HG03469 (cell line): ENCODE measurements around the gene KDM4C.

ENCODE experiments used
- ATAC-seq: cut with Tn5 transposase; IDR thresholded peaks from one replicate; pipeline ENCODE4 v1.9.1; 2021; ENCODE audit warnings: mild to moderate bottlenecking, moderate library complexity, moderate number of reproducible peaks; ENCODE audit not compliant: unreplicated experiment

KDM4C gene

DNA sequence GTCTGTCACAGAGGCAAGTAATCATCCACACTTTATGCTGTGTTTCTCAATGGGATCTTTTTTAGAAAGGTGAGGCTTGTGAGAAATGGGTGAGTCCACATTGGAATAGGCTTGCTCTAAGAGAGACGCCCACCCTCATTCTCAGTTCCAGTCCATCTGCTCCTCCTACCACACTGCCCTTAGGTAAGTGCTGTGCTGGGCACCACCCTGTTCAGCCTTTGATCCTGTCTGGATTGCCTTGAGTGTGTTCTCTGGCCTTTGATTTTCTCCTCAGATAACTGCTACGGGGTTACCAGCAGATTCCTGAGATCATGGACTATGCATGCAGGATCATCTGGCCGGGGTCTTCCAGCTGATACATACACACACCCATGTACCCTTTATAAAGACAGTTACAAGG, 328.6 kb downstream of the KDM4C start:
- no peak for ATAC-seq

DNA sequence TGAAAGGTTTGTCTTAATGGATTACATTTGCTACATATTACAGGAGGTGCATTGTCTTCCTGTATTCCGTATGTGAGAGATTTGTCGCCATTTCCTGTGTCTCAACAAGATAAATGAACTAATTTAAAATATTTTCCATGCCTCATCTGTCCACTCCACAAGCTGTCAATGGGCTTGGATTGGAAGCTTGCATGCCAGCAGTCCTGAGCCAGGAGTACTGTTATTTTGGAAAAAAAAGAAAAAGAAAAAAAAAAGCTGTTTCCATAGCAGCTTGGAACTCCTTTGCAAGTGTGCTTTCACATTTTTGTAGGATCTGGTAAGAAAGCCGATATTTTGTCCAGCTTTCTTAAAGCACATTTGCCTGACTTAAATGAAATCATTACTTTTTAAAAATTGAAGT, 330.8 kb downstream of the KDM4C start:
- no peak for ATAC-seq

DNA sequence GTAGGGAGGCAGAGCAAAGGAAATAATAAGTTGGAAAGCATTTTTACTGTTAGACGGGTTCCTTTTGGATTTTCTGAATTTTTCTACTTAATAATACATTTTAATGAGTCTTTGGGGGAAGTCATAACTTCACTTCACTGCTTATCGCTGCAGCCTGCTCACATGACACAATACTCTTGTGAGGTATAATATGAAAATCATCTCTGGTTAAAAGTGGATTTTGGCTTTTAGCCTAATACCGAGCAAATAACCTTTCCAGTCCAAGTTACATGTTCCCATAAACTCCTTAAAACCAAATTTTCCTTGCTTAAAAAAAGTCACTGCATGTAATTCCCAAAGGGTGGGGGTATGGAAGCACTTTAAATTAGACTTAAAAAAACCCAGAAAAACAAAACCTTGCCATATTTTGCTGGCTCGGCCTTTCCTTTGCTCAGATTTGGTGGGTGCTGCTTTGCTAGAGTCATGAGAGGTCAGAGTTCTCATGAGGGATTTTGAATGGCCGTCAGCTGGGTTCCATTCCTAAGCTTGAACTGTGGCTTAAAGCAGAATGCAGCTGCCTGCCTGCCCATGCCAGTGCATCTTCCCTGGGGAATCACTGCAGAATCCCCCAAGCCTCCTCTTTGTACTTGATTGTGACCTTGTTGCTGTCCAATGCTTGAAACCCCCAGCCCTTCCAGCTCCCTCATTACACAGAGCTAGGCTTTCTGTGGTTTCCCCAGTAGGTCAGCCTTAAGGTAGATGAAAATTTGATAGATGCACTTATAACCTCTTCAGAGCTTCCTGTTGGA, 331.8 kb downstream of the KDM4C start:
- no peak for ATAC-seq

DNA sequence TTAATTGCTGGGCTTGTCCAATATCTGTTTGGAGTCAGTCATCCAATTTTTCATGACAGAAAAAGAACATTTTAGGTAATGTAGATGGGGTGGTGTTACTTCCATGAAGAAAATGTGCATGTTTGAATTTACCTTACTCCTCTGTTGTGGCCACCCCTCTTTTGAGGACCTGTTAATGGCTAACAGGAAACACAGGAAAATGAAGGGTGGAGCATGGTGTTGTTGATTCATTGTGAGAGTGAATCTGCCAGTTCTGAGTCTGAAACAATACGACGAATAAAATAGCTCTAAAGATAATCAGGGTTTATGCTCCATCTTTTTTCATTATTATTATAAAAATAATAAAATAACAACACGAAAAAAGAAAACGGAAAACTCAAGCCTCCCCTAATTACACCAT, 335.3 kb downstream of the KDM4C start:
- no peak for ATAC-seq

DNA sequence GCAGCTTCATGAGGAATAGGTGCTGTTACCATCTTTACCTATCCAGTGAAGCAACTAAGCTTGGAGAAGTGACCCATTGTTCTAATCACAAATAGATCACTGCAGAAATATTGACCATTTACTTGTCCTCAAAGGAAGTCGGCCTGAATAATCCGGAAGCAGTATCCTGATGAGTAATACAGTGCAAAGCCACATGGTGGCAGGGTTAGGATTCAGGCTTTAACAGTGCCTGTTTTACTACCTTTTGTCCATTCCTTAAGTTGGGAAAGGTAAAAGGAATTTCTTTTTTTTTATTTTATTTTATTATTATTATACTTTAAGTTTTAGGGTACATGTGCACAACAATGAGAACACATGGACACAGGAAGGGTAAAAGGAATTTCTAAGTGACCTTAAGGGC, 336.3 kb downstream of the KDM4C start:
- ATAC-seq, result no peak

DNA sequence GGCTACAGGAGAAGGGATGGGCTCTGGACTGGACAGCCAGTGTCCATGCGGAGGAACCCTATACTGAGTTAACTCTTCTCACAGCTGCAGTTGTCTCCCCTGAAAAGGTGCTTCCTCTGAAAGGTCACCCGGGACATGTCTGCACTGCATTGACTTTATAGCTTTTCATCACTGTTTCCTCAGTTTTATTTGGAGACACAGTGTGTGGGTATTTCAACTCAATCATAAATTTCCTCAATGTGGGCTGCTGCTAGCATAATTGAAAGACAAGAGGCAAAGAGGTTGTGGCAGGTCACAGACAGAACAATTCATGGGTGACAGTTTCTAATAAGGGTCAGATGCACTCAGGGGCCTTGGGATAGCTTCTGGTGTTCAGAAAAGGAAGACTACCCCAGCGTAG, 336.8 kb downstream of the KDM4C start:
- ATAC-seq, result no peak

DNA sequence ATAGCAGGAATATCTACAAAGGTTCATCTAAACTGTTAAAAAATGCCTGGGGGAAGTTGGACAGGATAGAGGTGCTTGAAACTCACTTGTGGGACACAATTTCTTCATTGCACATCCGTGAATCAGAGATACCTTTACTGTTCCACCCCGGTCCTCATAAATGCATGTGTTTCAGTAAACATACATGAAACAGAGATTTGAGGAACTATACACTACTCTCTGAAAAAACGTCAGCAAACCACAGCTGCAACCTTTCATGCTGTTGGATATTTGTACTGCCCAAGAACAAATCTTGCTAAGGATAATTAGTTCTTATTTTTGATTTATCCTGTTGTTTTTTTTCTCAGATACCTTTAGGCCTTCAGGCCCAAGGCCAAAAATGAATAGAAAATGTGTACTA, 337.3 kb downstream of the KDM4C start:
- peak; percentile 74 for ATAC-seq

DNA sequence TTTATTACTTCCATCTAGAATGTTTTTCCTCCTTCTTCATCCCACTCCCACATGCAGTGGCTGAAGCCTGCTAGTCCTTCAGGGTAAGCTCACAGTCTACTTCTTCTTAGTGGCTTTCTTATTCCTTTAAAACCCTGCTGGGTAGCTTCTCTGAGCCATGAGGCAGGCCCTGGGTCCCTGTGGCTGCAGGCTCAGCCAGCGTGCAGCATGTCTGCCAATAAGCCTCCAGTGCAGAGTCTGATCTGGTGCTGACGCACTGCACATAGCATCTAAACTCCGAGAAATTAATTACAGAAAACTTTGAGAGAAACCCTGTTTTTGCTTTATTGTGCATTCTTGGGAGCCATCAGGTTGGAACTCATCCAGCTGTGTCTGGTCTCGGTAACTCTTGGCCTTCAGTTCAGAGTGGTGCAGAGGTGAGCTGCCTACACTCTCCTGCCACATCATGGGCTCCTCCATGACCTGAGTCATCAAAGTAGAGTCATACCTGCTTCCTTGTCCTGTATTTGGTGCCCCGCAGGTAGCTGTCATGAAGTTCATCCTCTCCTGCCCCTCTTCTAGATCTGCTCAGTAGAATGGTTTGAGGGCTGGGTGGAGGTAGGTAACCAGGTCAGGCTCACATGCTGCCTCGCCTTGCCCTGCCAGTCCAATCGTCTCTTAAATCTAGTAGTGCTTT, 339.4 kb downstream of the KDM4C start:
- no peak for ATAC-seq

DNA sequence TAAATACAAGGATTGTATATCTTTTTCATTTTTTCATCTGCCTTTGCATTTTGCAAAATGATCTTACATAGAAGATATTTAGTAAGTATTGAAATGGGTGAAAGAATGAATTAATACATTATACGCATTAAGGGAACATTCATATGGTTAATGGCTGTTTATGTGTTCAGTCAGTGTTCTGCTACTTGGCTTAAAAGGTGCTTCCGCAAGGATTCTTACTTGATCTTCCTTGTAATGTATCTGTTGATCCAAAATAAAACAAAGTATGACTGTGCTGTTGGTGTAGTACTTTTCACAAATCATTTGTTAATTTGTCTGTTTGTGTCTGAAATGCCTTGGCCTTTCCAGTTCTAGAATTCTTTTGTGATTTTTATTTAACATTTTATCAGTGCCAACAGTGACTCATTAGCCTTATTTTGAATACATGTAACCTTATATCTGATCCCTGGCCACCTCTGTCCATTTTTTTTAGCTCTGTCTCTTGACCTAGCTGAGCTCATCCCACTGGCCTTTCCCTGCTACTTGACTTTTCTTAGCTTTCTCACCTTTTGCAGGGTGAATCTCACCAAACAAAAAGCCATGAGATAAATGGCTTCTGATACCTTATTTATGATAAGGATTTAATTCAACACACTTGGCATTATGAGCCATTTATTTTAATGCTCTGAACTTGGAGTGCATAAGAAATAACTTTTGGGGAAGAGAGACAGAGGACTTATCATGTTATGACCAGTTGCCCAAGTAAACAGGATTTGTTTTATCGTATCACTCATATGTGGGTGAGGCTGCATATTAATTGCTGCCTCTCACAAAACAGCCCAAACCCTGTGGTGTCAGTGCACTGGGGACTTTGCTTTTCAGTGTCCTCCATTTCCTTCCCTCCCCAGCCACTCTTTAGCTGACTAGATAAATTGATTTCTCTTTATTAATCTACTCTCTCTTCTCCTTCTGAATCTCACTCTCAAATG, 340.3 kb downstream of the KDM4C start:
- ATAC-seq, result no peak

DNA sequence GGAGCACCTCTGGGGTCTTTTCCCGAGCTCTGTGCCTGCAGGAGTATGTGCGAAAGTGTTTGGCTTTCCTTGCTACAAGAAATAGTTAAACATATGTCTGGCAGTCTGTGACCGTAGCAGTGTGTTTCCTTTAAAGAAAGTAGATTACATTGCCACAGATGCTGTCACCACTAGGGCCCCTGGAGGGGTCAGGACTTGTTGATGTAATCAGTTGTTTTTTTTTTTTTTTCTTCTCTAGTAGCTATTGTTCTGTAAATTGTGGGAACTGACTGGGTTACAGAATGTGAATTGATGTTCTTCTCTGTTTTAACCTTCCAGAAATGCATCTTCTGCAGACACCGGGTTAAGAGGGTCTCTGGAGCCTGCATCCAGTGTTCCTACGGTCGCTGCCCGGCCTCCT, 345.6 kb downstream of the KDM4C start:
- no peak for ATAC-seq

DNA sequence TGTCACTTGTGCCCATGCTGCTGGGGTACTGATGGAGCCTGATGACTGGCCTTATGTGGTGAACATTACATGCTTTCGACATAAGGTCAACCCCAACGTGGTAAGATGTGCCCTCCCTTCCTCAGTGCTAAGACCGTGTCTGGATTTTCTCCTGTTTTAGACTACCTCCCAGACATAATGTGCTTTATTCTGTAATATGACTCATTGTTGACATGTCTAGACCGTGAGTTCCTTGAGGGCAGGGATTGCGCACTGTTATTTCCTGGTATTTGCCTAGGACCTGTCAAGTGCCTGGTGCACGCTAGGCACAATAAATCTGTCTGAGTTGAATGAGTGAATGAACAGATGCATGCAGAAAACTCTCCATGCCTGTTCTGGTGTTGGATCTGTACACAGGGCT, 346.0 kb downstream of the KDM4C start:
- ATAC-seq, result no peak

DNA sequence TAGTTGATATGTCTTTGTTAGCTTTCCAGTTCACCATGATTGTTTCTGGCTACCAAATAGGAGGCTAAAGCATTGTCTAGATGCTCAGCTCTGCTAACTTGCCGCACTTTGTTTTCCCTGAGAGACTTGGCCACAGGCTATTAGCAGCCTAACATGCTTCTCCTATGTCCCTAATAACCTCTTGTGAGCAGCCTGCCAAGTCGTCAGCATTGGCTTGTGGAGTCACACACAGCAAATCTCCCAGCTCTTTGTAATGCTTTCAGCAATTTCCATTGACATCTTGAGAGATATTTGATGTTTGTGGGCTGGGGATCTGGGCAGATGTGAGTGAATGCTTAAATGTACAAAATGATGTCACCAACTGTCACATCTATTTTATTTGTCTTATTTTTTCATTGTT, 346.9 kb downstream of the KDM4C start:
- no peak for ATAC-seq

DNA sequence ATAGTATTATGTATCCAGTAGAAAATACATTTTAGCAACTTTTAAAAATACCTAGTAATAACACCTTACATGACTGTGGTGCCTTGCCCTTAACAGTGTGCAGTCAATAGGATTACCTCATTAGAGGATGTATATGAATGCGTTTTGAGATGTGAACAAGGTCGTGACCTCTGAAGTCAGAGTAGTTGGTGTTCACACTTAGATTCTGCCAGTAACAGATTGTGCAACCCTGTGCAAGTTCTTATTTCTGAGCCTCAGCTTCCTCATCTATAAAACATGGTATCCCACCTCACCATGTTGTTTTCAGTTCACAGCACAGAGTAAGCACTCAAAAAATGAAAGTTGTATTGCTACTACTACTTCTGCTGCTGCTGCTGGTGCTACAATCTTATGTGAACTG, 347.3 kb downstream of the KDM4C start:
- ATAC-seq, result no peak

DNA sequence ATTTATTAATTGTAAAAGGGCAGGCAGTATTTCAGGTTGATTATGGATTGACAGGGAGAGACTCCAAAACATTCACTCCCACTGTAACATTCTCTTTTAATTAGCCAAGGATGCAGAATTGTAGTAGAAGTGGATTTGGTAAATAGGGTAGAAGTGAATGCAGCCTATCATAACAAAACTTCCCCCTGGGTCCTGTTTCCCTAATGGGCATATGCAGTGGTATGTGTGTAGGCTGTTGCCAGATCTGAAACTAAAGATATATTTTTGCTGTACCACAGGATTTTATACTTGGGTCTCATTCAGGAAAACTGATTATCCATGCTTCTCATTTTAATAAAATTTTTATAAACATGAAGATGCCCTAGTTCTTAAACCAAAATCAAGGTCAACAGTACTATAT, 351.2 kb downstream of the KDM4C start:
- ATAC-seq, result no peak

DNA sequence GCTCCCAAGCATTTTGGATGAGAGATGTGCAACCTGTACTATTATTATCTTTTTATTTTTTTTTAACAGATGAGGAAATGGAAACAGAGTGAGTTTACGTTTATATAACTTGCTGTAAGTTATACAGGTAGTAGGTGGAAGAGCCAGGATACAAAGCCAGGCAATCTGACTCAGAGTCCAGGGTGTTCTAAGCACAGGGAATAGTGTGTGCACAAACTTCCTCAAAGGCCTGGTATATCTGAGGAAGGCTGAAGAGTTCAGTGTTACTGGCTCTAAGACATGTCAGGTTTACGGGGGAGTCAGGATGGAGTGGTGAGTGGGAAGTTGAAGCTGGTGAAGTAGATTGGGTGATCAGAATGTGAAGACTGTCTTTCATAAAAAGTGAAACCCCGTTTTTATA, 353.6 kb downstream of the KDM4C start:
- ATAC-seq, result no peak

DNA sequence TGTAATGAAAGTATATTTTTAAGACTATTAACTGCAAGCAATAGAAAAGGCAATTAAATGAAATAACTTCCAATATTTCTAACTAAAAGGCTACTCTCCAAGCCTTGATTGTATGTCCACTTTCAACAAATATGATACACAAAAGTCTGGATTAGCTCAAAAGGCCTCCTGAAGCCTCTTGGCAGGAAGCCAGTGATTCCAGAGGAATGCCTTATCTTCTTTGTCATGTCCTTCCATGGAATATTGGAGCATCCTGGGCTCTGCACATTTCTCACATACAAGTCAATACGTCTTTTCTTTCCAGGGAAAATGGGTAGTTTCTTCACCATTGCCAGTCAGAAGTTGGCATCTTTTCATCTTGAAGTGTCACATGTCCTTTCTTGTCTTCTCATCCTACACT, 357.8 kb downstream of the KDM4C start:
- no peak for ATAC-seq

DNA sequence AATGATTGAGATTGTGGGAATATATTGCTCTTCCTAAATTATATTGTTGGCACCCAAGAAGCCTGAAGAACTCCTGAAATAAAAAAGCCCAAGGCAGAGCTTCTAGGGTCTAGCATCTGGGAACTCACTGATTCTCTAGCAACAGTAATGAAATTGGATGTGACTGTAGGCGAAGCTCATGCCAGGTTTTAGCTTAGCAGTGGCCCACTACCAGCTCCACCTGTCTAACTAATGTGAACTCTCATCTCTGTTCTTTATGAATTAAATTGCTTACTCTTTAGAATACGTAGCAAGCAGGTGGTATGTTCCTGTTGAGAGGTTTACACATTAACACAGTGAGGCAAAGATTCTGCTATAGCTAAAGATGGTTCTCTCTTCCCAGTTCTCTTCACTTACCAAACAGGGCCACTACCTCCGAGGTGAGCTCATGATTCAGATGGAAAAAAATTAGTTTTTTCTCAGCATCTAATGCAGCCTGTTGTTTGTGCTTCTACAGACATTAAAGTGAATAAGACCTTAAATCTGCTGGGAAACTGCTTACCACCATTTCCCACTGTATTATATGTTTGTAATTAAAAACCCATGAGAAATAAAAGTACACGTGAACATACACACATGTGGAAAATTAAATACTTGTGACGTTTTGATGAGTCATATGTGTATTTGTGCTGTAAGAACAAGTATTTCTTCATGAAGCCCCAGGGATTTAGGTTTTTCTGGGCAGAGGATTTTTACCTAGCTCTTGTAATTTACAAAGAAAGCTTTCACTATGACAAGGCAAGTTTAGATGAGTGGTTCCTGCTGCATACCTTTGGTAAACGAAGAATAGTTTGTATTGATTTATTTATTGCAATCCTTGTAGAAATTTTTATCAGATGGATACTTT, 360.1 kb downstream of the KDM4C start:
- peak; percentile 53 for ATAC-seq

DNA sequence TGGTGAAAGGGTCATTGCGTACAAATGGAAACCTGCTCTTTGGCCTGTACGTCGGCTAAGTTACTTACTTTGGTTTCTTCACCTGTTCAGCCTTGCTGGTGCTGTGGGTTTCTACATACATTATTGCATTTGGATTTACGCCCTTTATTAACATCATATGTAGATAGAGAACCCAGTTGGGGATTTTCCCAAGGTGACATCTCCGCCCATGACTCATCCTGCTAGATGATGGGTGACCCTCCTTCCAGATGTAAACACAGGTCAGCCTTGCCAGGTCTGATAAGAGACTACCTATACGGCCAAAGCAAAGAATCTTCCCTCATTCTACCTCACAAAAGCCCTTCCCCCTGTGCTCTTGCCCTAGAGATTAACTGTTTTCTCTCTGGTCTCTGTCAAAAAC, 360.9 kb downstream of the KDM4C start:
- ATAC-seq, result no peak

DNA sequence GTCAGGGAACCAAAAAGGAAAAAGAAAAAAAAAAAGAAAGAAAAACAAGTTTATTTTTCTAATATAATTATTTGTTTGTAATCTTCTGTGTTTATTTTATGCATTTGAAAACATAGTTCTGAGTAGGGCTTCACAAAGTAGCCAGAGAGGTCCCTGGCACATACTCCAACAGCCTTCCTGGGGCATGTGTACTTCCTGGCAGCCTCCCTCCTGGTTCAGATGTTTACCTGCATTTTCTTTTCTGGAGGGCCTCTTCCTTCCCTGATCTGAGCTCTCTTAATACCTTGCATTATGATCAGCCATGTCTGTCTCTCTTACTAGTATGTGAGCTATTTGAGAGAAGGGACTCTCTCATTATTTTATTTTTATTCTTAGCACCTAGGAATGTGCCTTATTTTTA, 361.8 kb downstream of the KDM4C start:
- no peak for ATAC-seq

DNA sequence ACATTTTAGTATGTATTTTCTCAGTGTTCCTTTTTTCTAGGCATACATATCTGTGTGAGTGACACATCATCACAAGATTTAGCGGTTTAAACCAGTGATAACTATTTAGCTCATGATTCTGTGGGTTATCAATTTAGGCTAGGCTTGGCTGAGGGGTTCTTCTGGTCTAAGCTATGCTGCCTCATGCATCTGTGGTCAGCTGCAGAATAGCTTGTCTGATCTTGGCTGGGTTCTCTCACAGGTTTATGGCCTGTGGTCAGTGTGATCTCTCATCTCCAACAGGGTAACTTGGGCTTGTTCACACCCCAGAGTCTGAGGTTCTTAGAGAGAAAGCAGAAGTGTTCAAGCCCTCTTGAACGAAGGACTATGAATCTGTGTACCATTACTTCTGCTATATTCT, 363.3 kb downstream of the KDM4C start:
- ATAC-seq, result peak; percentile 34

DNA sequence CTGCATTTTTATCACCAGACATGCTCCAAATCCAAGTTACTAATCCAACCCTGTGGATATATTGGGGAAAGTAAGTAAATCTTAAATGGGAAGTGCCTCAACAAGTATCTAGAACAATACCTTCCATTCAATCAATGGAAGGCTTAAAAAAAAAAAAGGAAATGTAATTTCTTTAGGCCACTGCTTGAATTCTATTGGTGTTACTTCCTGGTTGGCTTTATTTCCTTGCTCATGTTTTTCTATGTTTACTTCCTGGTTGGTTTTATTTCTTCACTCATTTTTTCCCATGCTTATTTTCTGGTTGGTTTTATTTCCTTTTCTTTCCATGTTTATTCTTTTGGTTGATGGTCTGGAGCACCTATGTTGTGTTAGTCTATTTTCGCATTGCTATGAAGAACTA, 363.9 kb downstream of the KDM4C start:
- ATAC-seq, result no peak
